Activated CD4-positive, alpha-beta T cell treated with anti-CD3 and anti-CD28 coated beads for 36 hours (primary cell): ENCODE data around the gene HSD3B2. TPM values are rescaled to one million over a fixed set of nuclear protein-coding genes. Genes with fewer than 3 reads are reported as not detected.
"Not testable (repeated sequence)": the region's sequence is repeated elsewhere in the genome, so short reads cannot be mapped to it uniquely, and the experiment has no call there.

ENCODE experiments used
- ATAC-seq: fragments of 200-7000 bp; cut with Tn5 transposase; one replicate; pipeline ENCODE4 v1.10.0; 2021; ENCODE audit warnings: mild to moderate bottlenecking, moderate library complexity
- CTCF ChIA-PET: fragments of 350-600 bp; sonication (Branson Sonifier 250); formaldehyde crosslinking; loops from one replicate; lab custom pipeline; 2021; ENCODE audit warnings: antibody characterized with exemption; lab: Charles Lee
- POLR2A ChIA-PET: fragments of 350-600 bp; sonication (Branson Sonifier 250); formaldehyde crosslinking; loops from one replicate; lab custom pipeline; 2021; ENCODE audit warnings: antibody characterized with exemption, inconsistent platforms; lab: Charles Lee
- DNase-seq: peaks from one replicate; pipeline ENCODE4 v3.0.0-alpha.2; 2020
- H3K27ac Mint-ChIP-seq: one replicate; pipeline ENCODE4 v1.8.0; 2021; ENCODE audit warnings: mixed read lengths
- H3K27me3 Mint-ChIP-seq: one replicate; pipeline ENCODE4 v1.8.0; 2021; ENCODE audit warnings: mixed read lengths
- H3K36me3 Mint-ChIP-seq: one replicate; pipeline ENCODE4 v1.8.0; 2021; ENCODE audit warnings: low read depth, mixed read lengths
- H3K4me1 Mint-ChIP-seq: one replicate; pipeline ENCODE4 v1.8.0; 2021; ENCODE audit warnings: mixed read lengths
- H3K4me3 Mint-ChIP-seq: one replicate; pipeline ENCODE4 v1.8.0; 2021; ENCODE audit warnings: mild to moderate bottlenecking, moderate library complexity, mixed read lengths
- H3K9me3 Mint-ChIP-seq: one replicate; pipeline ENCODE4 v1.8.0; 2021; ENCODE audit warnings: low read depth, mixed read lengths
- intact Hi-C, 2 experiments: fragments of 100-400 bp; cut with DNase I in 1 of 2; cut with micrococcal nuclease in 1 of 2; formaldehyde crosslinking; loops; one replicate each; pipeline versions ENCODE4 v1.14.2 to v1.15.1; 2022 to 2024; cut with DNase I, micrococcal nuclease
- total RNA-seq, 2 experiments: library from RNA; stranded (reverse); gene quantifications; one replicate each; pipeline ENCODE4 v1.2.3, GENCODE V29; 2021

Gene HSD3B2
- total RNA-seq, 2 experiments from 2014 or later, result not detected

DNA sequence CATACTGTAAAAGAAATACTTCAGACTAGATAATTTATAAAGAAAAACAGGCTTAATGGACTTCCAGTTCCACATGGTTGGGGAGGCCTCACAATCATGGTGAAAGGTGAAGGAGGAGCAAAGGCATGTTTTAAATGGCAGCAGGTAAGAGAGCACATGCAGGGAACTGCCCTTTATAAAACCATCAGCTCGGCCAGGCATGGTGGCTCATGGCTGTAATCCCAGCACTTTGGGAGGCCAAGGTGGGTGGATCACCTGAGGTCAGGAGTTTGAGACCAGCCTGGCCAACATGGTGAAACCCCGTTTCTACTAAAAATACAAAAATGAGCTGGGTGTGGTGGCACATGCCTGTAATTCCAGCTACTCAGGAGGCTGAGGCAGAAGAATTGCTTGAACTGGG lies 37.4 kb upstream of the HSD3B2 start:
- POLR2A ChIA-PET, H3K27me3 Mint-ChIP-seq, H3K4me3 Mint-ChIP-seq, intact Hi-C loops, H3K27ac Mint-ChIP-seq, DNase-seq, ATAC-seq, H3K36me3 Mint-ChIP-seq, CTCF ChIA-PET, H3K9me3 Mint-ChIP-seq: not testable (repeated sequence)
- peaks cover 17% of the 10 kb centered on the region for H3K4me1 Mint-ChIP-seq

DNA sequence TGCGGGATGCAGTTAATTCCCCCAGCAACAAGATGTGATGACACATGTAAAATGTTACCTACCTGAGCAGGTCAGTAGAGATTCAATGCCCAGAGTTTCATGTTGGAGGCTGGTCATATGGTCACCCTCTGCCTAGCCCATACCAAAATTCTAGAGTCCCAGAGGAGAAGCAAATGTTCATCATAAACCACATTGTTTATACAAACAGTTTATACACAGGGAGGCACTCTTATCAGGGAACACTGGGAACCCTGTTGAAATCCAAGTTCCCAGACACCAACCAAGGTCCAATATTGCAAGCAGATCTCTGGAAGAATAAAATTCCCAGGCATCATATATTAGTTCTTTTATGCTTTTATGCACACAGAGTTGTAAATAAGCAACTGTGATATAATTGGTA lies 35.8 kb upstream of the HSD3B2 start:
- DNase-seq (no peak), ATAC-seq (no peak)
- no peak overlapping the region for H3K27ac Mint-ChIP-seq
- H3K4me1 Mint-ChIP-seq, result peaks cover 9% of the 10 kb centered on the region
- H3K9me3 Mint-ChIP-seq, result no peaks in the 10 kb centered on the region
- no peaks in the 10 kb centered on the region for H3K27me3 Mint-ChIP-seq
- no peaks in the 10 kb centered on the region for H3K36me3 Mint-ChIP-seq
- ChIA-PET CTCF (interaction anchor here (1.0 kb wide), 1 partner anchor 9 kb away, joined by 5 read pairs; no protein-coding TSS in a partner anchor), POLR2A (no interaction called here)
- H3K4me3 Mint-ChIP-seq, result no peak overlapping the region
- intact Hi-C loops, result no loop called here

GRCh38 chr1:119380304-119380703 lies 34.6 kb upstream of the HSD3B2 start:
- H3K4me3 Mint-ChIP-seq, result no peak overlapping the region
- intact Hi-C loops, result no loop called here
- POLR2A ChIA-PET, result no interaction called here
- no peak overlapping the region for H3K27ac Mint-ChIP-seq
- CTCF ChIA-PET, result interaction anchor here (0.7 kb wide), 1 partner anchor 9 kb away, joined by 3 read pairs; no protein-coding TSS in a partner anchor
- no peaks in the 10 kb centered on the region for H3K27me3 Mint-ChIP-seq
- no peaks in the 10 kb centered on the region for H3K9me3 Mint-ChIP-seq
- DNase-seq (no peak), ATAC-seq (no peak)
- no peaks in the 10 kb centered on the region for H3K36me3 Mint-ChIP-seq
- no peaks in the 10 kb centered on the region for H3K4me1 Mint-ChIP-seq

DNA sequence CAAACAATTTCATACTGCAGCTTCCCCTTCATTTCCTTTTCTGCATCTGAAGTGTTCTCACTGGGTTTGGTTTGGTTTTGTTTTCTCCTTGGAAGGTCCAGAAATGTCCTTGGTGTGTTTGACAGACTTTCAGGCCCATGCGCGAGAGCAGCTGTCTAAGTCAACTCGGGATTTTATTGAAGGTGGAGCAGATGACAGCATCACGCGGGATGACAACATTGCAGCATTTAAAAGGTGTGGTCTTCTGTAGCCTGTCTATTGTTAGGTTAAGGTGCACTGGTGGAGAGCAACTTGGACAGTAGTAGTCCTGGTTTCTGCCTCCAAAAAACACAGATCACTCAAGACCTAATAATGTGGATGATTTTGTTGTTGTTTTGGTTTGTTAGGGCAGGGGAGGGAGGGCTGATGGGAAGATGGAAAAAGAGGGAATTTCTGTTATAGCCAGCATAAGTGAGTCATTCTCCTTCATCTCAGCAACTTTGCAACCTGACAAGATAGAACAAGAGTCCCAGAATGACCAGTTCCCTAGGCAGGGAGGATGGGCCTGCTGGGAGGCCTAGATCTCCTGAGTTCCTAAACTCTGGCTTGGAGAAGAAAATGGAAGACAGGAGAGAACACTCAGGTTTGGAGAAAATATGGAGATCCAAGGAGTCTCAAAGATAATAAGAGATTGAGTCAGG lies 33.8 kb upstream of the HSD3B2 start:
- Mint-ChIP-seq H3K4me3 (no peak overlapping the region), H3K36me3 (no peaks in the 10 kb centered on the region), H3K9me3 (no peaks in the 10 kb centered on the region), H3K27ac (no peak overlapping the region), H3K4me1 (no peaks in the 10 kb centered on the region), H3K27me3 (no peaks in the 10 kb centered on the region)
- ATAC-seq (no peak), DNase-seq (no peak)
- POLR2A ChIA-PET, result no interaction called here
- intact Hi-C loops, result no loop called here
- CTCF ChIA-PET, result interaction anchor here (0.5 to 0.7 kb wide), 2 partner anchors 8 to 562 kb away, joined by 3 read pairs; no protein-coding TSS in a partner anchor

GRCh38 chr1:119384591-119384990 lies 30.4 kb upstream of the HSD3B2 start:
- Mint-ChIP-seq H3K9me3 (no peaks in the 10 kb centered on the region), H3K36me3 (no peaks in the 10 kb centered on the region), H3K4me1 (no peaks in the 10 kb centered on the region), H3K27me3 (peaks cover 2% of the 10 kb centered on the region), H3K4me3 (no peak overlapping the region), H3K27ac (no peak overlapping the region)
- CTCF ChIA-PET, result interaction anchor here (0.8 kb wide), 1 partner anchor 11 kb away, joined by 3 read pairs; no protein-coding TSS in a partner anchor
- intact Hi-C loops, result no loop called here
- ATAC-seq, result no peak
- no peak for DNase-seq
- POLR2A ChIA-PET, result no interaction called here

- H3K9me3 Mint-ChIP-seq, result no peaks in the 10 kb centered on the region
- H3K4me1 Mint-ChIP-seq, result no peaks in the 10 kb centered on the region
- DNase-seq (no peak), ATAC-seq (no peak)
- intact Hi-C loops, result no loop called here
- peaks cover 4% of the 10 kb centered on the region for H3K27me3 Mint-ChIP-seq
- no peaks in the 10 kb centered on the region for H3K36me3 Mint-ChIP-seq
- no peak overlapping the region for H3K27ac Mint-ChIP-seq
- POLR2A ChIA-PET, result no interaction called here
- no peak overlapping the region for H3K4me3 Mint-ChIP-seq
- CTCF ChIA-PET, result no interaction called here
Measured at GRCh38 chr1:119385650-119386049, 29.3 kb upstream of the HSD3B2 start.

DNA sequence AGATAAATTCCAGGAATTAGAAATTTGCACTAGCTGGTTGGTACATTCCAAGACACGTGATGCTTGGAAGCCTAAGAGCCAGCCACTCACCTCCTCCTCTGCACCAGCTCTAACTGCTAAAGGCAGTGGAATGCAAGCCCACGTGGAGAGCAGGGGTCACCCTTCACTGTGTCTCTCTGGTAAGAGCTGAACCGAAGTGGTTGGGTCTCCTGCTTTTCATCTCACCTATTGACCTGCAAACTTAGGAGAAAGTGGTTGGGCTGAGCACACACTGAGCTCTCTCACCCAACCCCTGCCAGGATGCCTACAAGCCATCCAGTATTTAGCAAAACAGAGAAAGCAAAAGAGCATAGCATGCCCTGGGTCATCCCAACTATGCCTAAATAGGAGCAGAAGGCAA lies 27.1 kb upstream of the HSD3B2 start:
- Mint-ChIP-seq H3K9me3 (no peaks in the 10 kb centered on the region), H3K4me3 (no peak overlapping the region), H3K4me1 (no peaks in the 10 kb centered on the region), H3K27ac (no peak overlapping the region), H3K36me3 (no peaks in the 10 kb centered on the region), H3K27me3 (peaks cover 4% of the 10 kb centered on the region)
- ATAC-seq, result no peak
- POLR2A ChIA-PET, result no interaction called here
- intact Hi-C loops, result no loop called here
- CTCF ChIA-PET, result interaction anchor here (0.8 kb wide), 1 partner anchor 21 kb away, joined by 3 read pairs; no protein-coding TSS in a partner anchor
- DNase-seq, result no peak

DNA sequence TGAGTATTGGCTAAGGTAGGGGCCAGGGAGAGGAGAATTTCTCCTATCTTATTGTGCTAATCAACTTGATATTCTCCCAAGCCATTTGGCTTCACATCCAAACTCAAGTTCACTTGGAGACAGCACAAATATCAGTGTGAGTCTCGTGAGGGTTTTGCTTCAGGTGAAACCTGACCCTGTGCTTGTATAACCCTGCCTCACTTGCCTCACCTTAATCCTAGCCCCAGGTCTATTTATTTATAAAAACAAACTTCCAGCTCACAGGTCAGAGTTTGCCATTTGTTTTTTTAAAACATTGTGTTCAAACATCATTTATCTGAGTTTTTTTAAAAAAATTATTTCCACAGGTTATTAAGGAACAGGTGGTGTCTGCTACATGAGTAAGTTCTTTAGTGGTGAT lies 26.5 kb upstream of the HSD3B2 start:
- ChIA-PET CTCF (interaction anchor here (0.8 kb wide), 1 partner anchor 22 kb away, joined by 3 read pairs; no protein-coding TSS in a partner anchor), POLR2A (no interaction called here)
- Mint-ChIP-seq H3K9me3 (no peaks in the 10 kb centered on the region), H3K4me1 (no peaks in the 10 kb centered on the region), H3K27ac (no peak overlapping the region), H3K27me3 (peaks cover 7% of the 10 kb centered on the region), H3K4me3 (no peak overlapping the region), H3K36me3 (no peaks in the 10 kb centered on the region)
- ATAC-seq (no peak), DNase-seq (no peak)
- intact Hi-C loops, result no loop called here

GRCh38 chr1:119390526-119390925 lies 24.4 kb upstream of the HSD3B2 start:
- peaks cover 8% of the 10 kb centered on the region for H3K27me3 Mint-ChIP-seq
- no peaks in the 10 kb centered on the region for H3K4me1 Mint-ChIP-seq
- ChIA-PET POLR2A (no interaction called here), CTCF (no interaction called here)
- DNase-seq (no peak), ATAC-seq (no peak)
- no peak overlapping the region for H3K4me3 Mint-ChIP-seq
- H3K27ac Mint-ChIP-seq, result no peak overlapping the region
- intact Hi-C loops, result no loop called here
- H3K36me3 Mint-ChIP-seq, result no peaks in the 10 kb centered on the region
- no peaks in the 10 kb centered on the region for H3K9me3 Mint-ChIP-seq

DNA sequence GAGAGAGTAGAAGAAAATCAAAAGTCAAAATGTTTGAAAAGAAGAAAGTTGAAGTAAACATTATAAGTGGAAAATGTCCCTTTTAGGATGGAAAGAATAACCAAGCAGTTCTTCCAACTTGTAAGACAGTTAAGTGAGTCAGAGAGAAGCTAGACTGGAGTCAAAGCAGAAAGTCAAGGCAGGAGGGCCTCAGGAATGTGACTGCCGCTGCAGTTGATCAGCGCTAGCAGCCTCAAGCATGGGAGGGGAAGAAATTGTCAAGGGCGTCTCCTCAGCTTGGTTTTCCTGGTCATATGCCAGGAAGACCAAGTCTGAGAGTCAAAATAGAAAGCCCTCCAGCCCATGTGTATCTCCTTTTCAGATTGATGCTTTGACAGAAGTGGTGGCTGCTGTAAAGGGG lies 23.2 kb upstream of the HSD3B2 start:
- Mint-ChIP-seq H3K27me3 (peaks cover 11% of the 10 kb centered on the region), H3K36me3 (no peaks in the 10 kb centered on the region), H3K27ac (no peak overlapping the region), H3K4me1 (no peaks in the 10 kb centered on the region), H3K4me3 (no peak overlapping the region), H3K9me3 (no peaks in the 10 kb centered on the region)
- ChIA-PET CTCF (interaction anchor here (1.0 kb wide), 1 partner anchor 12 kb away, joined by 3 read pairs; no protein-coding TSS in a partner anchor), POLR2A (no interaction called here)
- DNase-seq, result no peak
- intact Hi-C loops, result no loop called here
- no peak for ATAC-seq

GRCh38 chr1:119394085-119394484 lies 20.9 kb upstream of the HSD3B2 start:
- peaks cover 11% of the 10 kb centered on the region for H3K27me3 Mint-ChIP-seq
- no peak overlapping the region for H3K27ac Mint-ChIP-seq
- no peaks in the 10 kb centered on the region for H3K4me1 Mint-ChIP-seq
- H3K4me3 Mint-ChIP-seq, result no peak overlapping the region
- intact Hi-C loops, result no loop called here
- no peak for DNase-seq
- H3K36me3 Mint-ChIP-seq, result no peaks in the 10 kb centered on the region
- no peak for ATAC-seq
- POLR2A ChIA-PET, result no interaction called here
- CTCF ChIA-PET, result no interaction called here
- H3K9me3 Mint-ChIP-seq, result no peaks in the 10 kb centered on the region

DNA sequence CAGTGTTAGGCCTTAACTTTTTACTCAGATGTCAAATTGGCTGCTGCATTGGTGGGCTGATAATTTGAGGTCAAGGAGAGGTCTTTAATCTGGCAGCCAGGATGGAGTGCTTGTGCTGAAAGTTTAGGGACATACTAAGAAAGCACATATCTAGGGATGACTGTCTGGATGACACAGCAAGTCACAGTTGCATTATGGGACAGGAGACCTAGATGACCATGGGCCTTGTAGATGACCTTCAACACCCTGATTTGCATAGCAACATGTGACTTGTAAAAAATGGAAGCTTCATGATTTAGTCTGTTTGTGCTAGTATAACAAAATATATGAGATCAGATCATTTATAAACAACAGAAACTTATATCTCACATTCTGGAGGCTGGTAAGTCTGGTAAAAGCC lies 18.0 kb upstream of the HSD3B2 start:
- ChIA-PET POLR2A (no interaction called here), CTCF (interaction anchor here (0.6 kb wide), 1 partner anchor 126 kb away, joined by 3 read pairs; no protein-coding TSS in a partner anchor)
- Mint-ChIP-seq H3K4me1 (no peaks in the 10 kb centered on the region), H3K27me3 (peaks cover 7% of the 10 kb centered on the region), H3K4me3 (no peak overlapping the region), H3K27ac (no peak overlapping the region), H3K9me3 (no peaks in the 10 kb centered on the region), H3K36me3 (no peaks in the 10 kb centered on the region)
- no peak for DNase-seq
- intact Hi-C loops, result no loop called here
- ATAC-seq, result no peak
